Keratinocyte (primary cell): ENCODE results near the gene UPK3BL2. TPM values are rescaled to one million over a fixed set of nuclear protein-coding genes. Genes with fewer than 3 reads are reported as not detected.
"Not testable (repeated sequence)": the region's sequence is repeated elsewhere in the genome, so short reads cannot be mapped to it uniquely, and the experiment has no call there.

Experiments
- DNase-seq: peaks from one replicate; pipeline ENCODE4 v3.0.0-alpha.2; 2011; ENCODE audit warnings: low read depth, missing footprints, low spot score
- FAIRE-seq: peaks from 2 replicates; lab custom pipeline; 2011; peaks lifted over from hg19 to GRCh38; lab: Jason Lieb, UNC
- H2AFZ ChIP-seq: 2 replicates; pipeline ENCODE4 v1.6.0; 2012; ENCODE audit warnings: low read length, control low read depth, inconsistent platforms; ENCODE audit not compliant: control insufficient read depth
- H3K27ac ChIP-seq: 2 replicates; pipeline ENCODE4 v1.5.1; 2011; ENCODE audit warnings: low read length; ENCODE audit not compliant: control insufficient read depth, insufficient read depth
- H3K27me3 ChIP-seq: 3 replicates; pipeline ENCODE4 v1.6.0; 2011; ENCODE audit warnings: low read length; ENCODE audit not compliant: control insufficient read depth, insufficient read depth; ENCODE audit errors: extremely low read depth
- H3K36me3 ChIP-seq, 2 experiments: 2 replicates in 1 of 2; 3 replicates in 1 of 2; pipeline ENCODE4 v1.5.1; 2011; ENCODE audit warnings: low read length in 2 of 2, mild to moderate bottlenecking in 1 of 2; ENCODE audit not compliant: control insufficient read depth in 2 of 2, insufficient read depth in 2 of 2; ENCODE audit errors: extremely low read depth in 1 of 2
- H3K4me1 ChIP-seq: 3 replicates; pipeline ENCODE4 v1.5.1; 2011; ENCODE audit warnings: low read length; ENCODE audit not compliant: control insufficient read depth, insufficient read depth; ENCODE audit errors: extremely low read depth
- H3K4me2 ChIP-seq: 3 replicates; pipeline ENCODE4 v1.6.0; 2011; ENCODE audit warnings: low read depth, low read length; ENCODE audit not compliant: control insufficient read depth, insufficient read depth; ENCODE audit errors: extremely low read depth
- H3K4me3 ChIP-seq, 3 experiments: fragments of 200-600 bp in 1 of 3; sonication (generic) in 1 of 3; 2 replicates in 2 of 3; 3 replicates in 1 of 3; pipeline ENCODE4 v1.5.1; 2011 to 2016; ENCODE audit warnings: low read length in 3 of 3, mild to moderate bottlenecking in 3 of 3, control low read depth in 2 of 3, inconsistent platforms in 1 of 3, low read depth in 1 of 3, mixed read lengths in 1 of 3, mixed run types in 1 of 3, moderate library complexity in 1 of 3; ENCODE audit not compliant: control insufficient read depth in 2 of 3, insufficient read depth in 2 of 3; ENCODE audit errors: extremely low read depth in 1 of 3
- H3K79me2 ChIP-seq: 2 replicates; pipeline ENCODE4 v1.6.0; 2012; ENCODE audit warnings: low read length; ENCODE audit not compliant: control insufficient read depth, insufficient read depth
- H3K9ac ChIP-seq: 3 replicates; pipeline ENCODE4 v1.6.0; 2011; ENCODE audit warnings: low read length; ENCODE audit not compliant: control insufficient read depth, insufficient read depth; ENCODE audit errors: extremely low read depth
- H3K9me1 ChIP-seq: 3 replicates; pipeline ENCODE4 v1.6.0; 2011; ENCODE audit warnings: low read length; ENCODE audit not compliant: control insufficient read depth, insufficient read depth; ENCODE audit errors: extremely low read depth
- H3K9me3 ChIP-seq: 2 replicates; pipeline ENCODE4 v1.5.1; 2012; ENCODE audit warnings: low read depth, low read length; ENCODE audit not compliant: control insufficient read depth
- H4K20me1 ChIP-seq: 3 replicates; pipeline ENCODE4 v1.6.0; 2011; ENCODE audit warnings: low read length; ENCODE audit not compliant: control insufficient read depth, insufficient read depth; ENCODE audit errors: extremely low read depth
- dilution Hi-C: fragments of 300-500 bp; cut with MboI; formaldehyde crosslinking; loops from one replicate; pipeline ENCODE4 v1.7.0; 2020; ENCODE audit warnings: low sequenced_read_pairs; ENCODE audit not compliant: extremely low pct_ligation_motif_present
- polyA plus RNA-seq, 5 experiments: library from polyadenylated mRNA; depleted of rRNA in 3 of 5; stranded (reverse) in 3 of 5; stranded (forward) in 1 of 5; unstranded in 1 of 5; fragments of >200 nt; gene quantifications; 1 replicate in 1 of 5; 2 replicates in 3 of 5; 3 replicates in 1 of 5; pipeline versions ENCODE4 v1.2.1 to v1.2.3, GENCODE V29; 2011 to 2012; ENCODE audit warnings: missing spikeins in 2 of 5, low read depth in 1 of 5, low replicate concordance in 1 of 5

The UPK3BL2 gene
- polyA plus RNA-seq, 1 donor (not counting 4 experiments of a cell fraction or from before 2014, with no cell fraction given): 6.3 TPM

- H3K36me3 ChIP-seq, H3K4me3 ChIP-seq, H3K9me3 ChIP-seq, dilution Hi-C loops, H2AFZ ChIP-seq, H4K20me1 ChIP-seq, FAIRE-seq, H3K9me1 ChIP-seq, H3K27me3 ChIP-seq, H3K4me2 ChIP-seq, DNase-seq, H3K9ac ChIP-seq, H3K4me1 ChIP-seq, H3K79me2 ChIP-seq, H3K27ac ChIP-seq: not testable (repeated sequence)
Measured at GRCh38 chr7:102545288-102545687, 1.8 kb upstream of the UPK3BL2 start.

DNA sequence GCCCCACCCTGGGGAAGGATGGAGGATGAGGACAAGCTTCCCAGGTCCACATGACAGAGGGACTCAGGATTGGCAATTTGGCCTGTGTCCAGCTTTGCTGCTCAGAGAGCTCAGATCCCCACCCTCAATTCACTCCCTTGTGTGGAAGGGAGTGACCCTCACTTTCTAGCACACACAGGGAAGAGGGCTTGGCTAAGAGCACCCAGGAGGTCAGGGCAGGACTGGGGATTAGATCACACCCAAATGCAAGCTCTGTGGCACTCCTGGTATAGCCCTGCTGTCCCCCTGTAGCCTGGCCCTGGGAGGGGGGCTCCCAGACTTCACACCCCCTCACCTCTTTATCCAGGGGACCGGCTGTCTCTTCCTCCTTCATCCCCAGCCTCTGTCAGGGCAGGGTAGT, 876 bp upstream of the UPK3BL2 start:
- H3K36me3 ChIP-seq, H3K9me3 ChIP-seq, H3K4me2 ChIP-seq, H3K27me3 ChIP-seq, H3K9ac ChIP-seq, FAIRE-seq, H3K27ac ChIP-seq, H3K79me2 ChIP-seq, H3K4me1 ChIP-seq, dilution Hi-C loops, DNase-seq, H3K9me1 ChIP-seq, H2AFZ ChIP-seq, H4K20me1 ChIP-seq, H3K4me3 ChIP-seq: not testable (repeated sequence)

- H2AFZ ChIP-seq, DNase-seq, H3K4me1 ChIP-seq, H3K9me1 ChIP-seq, dilution Hi-C loops, H3K36me3 ChIP-seq, H3K79me2 ChIP-seq, H4K20me1 ChIP-seq, FAIRE-seq, H3K9me3 ChIP-seq, H3K27ac ChIP-seq, H3K4me2 ChIP-seq, H3K9ac ChIP-seq, H3K4me3 ChIP-seq, H3K27me3 ChIP-seq: not testable (repeated sequence)
Measured at GRCh38 chr7:102542771-102543170, 725 bp downstream of the UPK3BL2 start.

GRCh38 chr7:102542083-102542482, 1.4 kb downstream of the UPK3BL2 start:
- H3K79me2 ChIP-seq, H3K9me1 ChIP-seq, H3K4me1 ChIP-seq, DNase-seq, H3K27ac ChIP-seq, H3K36me3 ChIP-seq, FAIRE-seq, dilution Hi-C loops, H2AFZ ChIP-seq, H3K27me3 ChIP-seq, H3K9ac ChIP-seq, H3K4me3 ChIP-seq, H3K4me2 ChIP-seq, H3K9me3 ChIP-seq, H4K20me1 ChIP-seq: not testable (repeated sequence)

- H3K9me3 ChIP-seq, H3K4me2 ChIP-seq, H3K9ac ChIP-seq, H3K4me1 ChIP-seq, H3K27me3 ChIP-seq, H4K20me1 ChIP-seq, H3K27ac ChIP-seq, H3K79me2 ChIP-seq, H2AFZ ChIP-seq, FAIRE-seq, H3K9me1 ChIP-seq, H3K4me3 ChIP-seq, DNase-seq, H3K36me3 ChIP-seq, dilution Hi-C loops: not testable (repeated sequence)
Measured at GRCh38 chr7:102540604-102541003, 2.9 kb downstream of the UPK3BL2 start.
